Astrocyte of the hippocampus (primary cell): ENCODE results near the gene MZB1.
"Not testable (repeated sequence)": the region's sequence is repeated elsewhere in the genome, so short reads cannot be mapped to it uniquely, and the experiment has no call there.

Experiments used
- DNase-seq: peaks from one replicate; pipeline ENCODE4 v3.0.0; 2011; ENCODE audit warnings: low read depth, low spot score

MZB1 gene

DNA sequence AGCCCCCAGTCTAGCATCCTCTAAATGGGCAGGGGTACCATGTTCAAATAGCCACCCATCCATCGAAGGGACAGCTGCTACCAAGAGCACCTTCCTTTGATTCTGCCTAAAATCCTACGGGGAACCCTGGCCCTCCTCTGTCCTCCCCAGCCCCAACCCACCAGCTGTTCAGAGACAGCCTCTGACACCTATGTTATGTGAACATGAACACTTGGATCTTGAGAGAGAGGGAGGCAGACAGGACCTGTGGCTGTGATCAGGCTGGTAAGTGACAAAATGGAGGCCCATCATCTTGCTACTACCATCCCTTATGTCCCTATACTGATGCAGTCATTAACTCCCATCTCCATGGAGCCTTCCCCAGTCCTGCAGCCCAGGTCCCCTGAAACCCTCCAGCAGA, 14.8 kb downstream of the MZB1 start:
- no peak for DNase-seq

DNA sequence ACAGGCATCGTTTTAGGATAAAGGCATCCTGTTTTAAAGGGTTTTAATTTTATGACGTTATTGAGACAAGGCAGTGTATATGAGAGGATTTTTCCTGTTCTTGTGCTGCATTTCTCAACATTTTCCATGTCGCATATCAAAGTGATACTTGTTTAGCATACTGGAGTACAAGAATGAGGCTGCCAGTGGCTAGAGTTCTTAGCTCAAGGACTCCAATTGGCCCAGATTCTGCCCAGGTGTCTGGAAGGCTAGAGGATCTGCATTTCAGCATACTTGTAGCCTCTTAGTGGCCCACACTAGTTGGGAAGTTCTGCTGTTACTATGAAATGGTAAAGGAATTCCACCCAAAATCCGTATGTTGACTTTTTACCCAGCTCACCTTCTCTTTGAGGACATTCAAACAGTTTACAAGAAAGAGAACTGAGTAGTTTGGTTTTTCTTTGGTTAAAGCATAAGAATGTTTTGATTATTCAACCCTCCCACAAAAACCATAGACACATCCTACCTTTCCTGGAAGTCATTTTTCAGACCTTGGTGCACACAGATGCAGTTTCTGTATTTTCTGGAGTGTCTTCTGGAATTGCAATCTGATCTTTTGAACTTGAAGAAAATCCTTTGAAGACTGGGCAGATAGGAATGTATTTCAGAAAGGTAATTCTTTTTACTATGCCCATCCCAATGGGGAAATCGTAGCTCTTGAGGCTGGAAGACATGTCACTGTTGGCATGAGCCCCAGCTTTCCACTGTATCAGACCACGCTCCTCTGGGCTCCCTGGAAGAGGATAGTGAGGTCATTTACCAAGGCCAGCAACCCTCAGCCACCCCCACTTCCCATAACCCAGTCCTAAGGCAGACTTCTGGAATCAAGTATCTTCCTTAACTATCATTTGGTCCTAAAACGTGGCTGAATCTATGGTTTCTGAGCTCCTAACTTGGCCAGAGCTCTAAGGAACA, 18.0 kb downstream of the MZB1 start:
- DNase-seq, result peak; percentile 42

GRCh38 chr5:139369181-139369580, 20.5 kb downstream of the MZB1 start:
- no peak for DNase-seq

DNA sequence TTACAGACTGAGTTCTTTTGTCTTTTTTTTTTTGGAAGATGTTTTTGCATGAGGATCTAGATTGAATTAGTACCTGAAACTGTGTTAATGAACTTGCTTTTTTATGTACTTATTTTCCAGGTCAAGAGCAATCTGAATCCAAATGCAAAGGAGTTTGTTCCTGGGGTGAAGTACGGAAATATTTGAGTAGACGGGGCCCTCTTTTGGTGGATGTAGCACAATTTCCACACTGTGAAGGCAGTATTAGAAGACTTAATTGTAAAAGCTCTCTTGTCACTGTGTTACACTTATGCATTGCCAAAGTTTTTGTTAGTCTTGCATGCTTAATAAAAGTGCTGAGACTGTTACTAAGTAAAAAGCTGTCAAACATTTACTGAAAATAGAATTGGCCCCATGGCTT, 21.1 kb downstream of the MZB1 start:
- DNase-seq, result no peak

DNA sequence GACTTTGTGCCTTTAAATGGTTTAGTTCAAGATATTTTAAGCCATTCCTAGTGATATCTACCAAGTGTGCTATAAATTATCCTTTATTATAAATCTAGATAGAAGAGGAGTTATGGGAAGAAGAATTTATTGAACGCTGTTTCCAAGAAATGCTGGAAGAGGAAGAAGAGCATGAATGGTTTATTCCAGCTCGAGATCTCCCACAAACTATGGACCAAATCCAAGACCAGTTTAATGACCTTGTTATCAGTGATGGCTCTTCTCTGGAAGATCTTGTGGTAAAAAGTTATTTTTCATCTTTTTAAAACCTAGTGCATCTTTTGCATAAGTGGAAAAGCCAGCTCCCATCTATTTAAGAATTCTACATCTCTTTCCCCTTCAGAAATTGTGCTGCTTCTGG, 25.2 kb downstream of the MZB1 start:
- DNase-seq, result no peak

DNA sequence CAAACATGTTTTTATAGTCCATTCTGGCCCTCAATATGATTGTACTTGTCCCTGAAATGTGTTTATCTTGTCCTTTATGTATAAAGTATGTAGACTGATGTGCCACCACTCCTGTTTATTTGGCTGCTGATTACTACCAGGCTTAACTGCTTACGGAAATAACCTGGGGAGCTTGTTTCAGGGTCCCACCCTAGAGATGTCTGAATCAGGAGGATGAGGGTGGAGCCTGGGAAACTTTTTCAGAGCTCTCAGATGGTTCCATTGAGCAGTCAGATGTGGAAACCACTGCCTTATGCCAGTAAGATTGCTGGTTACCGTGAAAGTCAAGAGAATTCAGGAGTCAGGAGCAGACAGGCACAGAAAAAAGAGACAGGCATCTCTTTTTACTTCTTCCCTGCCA, 25.8 kb downstream of the MZB1 start:
- DNase-seq, result no peak

DNA sequence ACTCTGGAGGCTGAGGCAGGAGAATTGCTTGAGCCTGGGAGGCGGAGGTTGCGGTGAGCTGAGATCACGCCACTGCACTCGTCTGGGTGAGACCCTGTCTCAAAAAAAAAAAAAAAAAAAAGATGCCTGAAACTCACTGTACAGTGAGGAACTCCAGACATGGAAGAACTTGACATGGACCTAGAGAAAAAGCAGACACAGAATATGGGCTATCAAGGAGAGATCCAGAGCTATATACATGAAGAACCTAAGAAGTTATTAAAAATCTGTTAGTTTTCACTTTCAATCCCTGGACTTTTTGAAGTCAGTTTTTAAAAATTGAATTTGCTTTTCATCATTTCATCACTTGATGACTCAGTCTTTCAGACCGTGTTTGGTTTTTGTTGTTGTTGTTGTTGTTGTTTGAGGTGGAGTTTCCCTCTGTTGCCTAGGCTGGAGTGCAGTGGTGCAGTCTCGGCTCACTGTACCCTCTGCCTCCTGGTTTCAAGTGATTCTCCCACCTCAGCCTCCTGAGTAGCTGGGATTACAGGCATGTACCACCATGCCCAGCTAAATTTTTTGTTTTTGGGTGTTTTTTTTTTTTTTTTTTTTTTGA, 27.8 kb downstream of the MZB1 start:
- no peak for DNase-seq

DNA sequence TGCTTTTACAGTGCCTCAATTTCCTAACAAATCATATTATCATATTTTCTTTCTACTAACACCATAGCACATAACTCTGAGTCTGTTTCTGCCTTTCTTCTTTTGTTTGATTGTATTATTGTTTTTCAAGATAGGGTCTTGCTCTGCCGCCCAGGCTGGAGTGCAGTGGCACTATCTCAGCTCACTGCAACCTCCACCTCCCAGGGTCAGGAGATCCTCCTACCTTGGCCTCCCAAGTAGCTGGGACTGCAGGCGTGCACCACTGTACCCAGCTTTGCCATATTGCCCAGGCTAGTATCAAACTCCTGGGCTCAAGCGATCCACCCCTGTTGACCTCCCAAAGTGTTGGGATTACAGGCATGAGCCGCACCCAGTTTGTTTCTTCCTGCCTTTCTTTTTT, 29.3 kb downstream of the MZB1 start:
- DNase-seq, result no peak

GRCh38 chr5:139358064-139358463, 31.6 kb downstream of the MZB1 start:
- no peak for DNase-seq

GRCh38 chr5:139355900-139356299, 33.8 kb downstream of the MZB1 start:
- DNase-seq, result not testable (repeated sequence)

GRCh38 chr5:139354186-139354585, 35.5 kb downstream of the MZB1 start:
- DNase-seq, result no peak

- DNase-seq, result not testable (repeated sequence)
Measured at GRCh38 chr5:139347863-139348262, 41.9 kb downstream of the MZB1 start.

DNA sequence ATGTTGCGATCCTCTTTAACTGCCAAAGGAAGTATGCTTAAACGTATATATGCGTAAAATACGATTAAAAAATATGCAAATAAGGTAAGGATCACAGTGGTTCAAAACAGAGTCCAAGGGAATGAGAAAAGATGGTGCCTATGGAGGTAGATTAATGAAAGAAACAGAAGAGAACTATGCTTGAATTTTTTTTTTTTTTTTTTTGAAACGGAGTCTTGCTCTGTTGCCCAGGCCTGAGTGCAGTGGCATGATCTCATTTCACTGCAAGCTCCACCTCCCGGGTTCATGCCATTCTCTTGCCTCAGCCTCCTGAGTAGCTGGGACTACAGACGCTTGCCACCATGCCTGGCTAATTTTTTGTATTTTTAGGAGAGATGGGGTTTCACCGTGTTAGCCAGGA, 44.3 kb downstream of the MZB1 start:
- not testable (repeated sequence) for DNase-seq

GRCh38 chr5:139344177-139344576, 45.5 kb downstream of the MZB1 start:
- no peak for DNase-seq

DNA sequence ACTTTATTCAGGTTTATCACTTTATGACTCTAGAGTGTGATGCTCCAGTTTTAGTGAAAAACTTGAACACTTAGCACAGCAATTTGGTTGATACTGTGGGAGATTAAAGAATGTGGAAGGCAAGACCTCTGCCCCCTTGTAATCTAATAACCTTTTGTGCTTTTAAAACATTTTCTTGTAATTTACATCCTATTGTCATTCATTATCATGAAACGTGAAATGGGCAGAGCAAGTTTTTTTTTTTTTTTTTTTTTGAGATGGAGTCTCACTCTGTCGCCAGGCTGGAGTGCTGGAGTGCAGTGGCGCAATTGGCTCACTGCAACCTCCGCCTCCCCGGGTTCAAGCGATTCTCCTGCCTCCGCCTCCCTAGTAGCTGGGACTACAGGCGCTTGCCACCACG, 46.2 kb downstream of the MZB1 start:
- DNase-seq, result no peak

DNA sequence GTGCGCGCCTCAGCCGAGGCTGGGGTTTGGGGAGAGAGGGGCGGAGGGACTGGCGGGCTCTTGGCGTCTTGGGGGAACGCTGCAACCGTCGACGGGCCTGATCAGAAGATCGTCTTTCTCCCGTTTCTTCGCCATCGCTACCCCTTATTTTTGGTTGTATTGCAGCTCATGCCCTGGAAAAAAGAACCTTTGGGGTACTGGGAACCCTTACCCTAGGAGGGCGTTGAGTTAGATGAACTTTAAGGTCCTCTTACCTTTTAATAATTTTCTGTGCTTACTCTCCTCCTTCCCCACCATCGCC, 47.3 kb downstream of the MZB1 start:
- no peak for DNase-seq

GRCh38 chr5:139341689-139342422, 47.9 kb downstream of the MZB1 start, which contains the start of gene PAIP2:
Gene PAIP2, plus strand, starts transcription at chr5:139341854. Its CDS starts 21,931 bp downstream, at chr5:139363785.
- peak; percentile 100 for DNase-seq

DNA sequence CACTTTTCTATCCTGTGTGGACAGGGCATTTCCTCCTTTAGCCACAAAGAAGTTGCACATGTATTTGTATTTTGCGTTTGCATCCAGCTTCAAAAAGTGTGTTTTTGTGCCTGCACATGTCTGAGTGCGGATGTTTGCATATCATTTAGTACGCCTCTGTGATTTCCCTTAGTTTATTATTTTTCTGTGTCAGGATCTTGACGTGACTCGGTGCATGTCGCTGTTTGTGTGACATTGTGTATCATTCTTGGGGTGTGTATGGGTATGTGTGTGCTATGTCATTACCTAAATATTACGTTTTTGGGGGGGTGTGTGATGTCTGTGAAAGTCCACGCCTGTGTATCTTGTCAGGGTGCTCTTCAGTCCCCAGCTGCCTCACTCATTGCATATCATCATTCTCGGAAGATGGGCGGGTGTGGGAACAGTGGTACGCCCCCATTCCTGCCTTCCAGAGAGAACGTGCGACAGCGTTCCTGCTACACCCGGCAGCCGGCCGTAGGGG, 48.5 kb downstream of the MZB1 start:
- DNase-seq, result no peak

DNA sequence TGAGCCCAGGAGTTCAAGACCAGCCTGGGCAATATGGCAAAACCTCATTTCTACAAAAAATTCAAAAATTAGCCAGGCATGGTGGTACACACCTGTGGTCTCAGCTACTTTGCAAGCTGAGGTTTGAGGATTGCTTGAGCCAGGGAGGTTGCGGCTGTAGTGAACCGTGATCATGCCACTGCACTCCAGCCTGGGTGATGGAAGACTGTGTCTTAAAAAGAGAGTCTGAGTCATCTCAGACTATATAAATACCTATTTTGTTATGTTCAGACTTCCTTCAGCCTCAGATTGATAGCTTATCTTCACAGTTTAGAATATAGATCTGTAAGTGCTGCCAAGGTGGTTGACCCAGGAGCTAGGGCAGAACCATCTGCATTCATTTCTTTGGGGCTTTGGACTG, 49.7 kb downstream of the MZB1 start:
- no peak for DNase-seq
